NCI-H82 treated with DMSO at 0.1 percent for 48 hours (cell line): ENCODE measurements around the gene GGNBP2.

ENCODE experiments used
- DNase-seq: peaks from one replicate; lab custom pipeline; 2025; ENCODE audit not compliant: unreplicated experiment; lab: John Stamatoyannopoulos, UW

The GGNBP2 gene

GRCh38 chr17:36628576-36628975 is 83.9 kb downstream of the GGNBP2 start:
- DNase-seq = no peak

DNA sequence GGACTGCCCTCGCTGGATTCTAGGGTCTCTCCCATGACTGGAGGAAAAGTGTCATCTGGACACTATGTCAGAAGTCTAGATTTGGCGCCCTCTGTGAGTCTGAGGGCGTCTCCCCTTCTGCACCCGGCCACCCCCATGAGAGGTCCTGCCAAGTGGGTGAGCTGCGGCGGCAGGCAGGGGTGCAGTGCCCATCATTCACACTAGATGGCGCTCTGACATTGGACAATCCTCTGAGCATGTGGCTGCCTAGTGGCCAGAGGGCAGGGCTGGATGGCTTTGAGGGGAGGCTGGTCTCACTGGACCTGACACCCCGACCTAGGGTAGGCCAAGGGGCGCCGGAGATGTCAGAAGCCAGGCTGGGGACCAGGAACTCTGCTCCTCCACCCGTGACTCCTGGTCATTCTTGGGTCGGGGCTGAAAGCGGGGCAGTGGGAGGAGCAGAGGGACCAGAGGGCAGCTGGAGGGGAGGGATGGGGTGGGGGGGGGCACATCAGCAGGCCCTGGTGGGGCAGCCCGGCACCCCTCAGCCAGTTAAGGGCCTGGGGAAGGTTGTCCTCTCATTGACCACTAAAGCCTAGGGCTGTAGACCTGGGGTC is 84.6 kb downstream of the GGNBP2 start:
- peak; percentile 38 for DNase-seq

DNA sequence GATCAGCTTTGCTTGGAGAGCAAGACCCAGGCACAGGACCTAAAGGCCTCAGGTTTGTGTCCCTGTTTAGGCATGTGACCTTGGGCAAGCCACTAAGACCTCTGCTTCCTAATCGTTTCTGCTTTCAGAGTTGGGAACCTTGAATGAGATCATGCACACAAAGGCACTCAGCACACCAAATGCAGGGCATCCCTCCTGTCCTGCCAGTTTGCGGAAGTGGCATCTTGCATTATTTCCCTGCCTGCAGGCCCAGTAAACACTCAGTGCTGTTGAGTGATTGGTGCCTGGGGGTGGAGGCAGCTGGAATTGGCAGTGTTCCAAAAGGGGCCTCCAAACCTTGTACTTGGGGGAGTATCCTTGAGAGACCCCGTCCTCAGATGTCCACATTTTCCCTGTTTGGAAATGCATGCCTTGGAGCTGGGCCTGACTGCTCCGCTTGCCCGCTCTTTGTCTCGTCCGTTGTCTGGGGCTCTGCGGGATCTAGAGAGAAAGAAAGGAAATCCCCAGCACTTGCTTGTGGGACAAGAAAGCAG is 85.3 kb downstream of the GGNBP2 start:
- DNase-seq = no peak

DNA sequence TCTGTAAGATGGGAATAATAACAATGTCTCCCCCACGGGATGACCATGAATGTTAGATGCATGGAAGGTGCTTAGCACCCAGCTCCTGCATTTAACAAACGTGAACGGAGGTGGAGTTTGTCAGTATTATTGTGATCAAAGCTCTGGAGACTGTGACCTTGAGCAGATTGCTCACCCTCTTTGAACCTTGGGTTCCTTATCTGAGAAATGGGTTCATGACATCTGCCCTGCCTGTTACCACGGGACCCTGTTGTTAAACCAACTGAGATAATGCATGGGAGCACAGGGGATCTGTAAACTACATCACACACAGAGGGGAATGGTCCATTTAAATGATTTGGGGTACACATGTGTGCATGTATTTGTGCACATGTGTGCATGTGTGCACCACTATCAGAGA is 86.3 kb downstream of the GGNBP2 start:
- DNase-seq = no peak

GRCh38 chr17:36632916-36633771 is 88.4 kb downstream of the GGNBP2 start:
- no peak for DNase-seq
